PC-9 (cell line): ENCODE data around the gene UFL1. TPM values are rescaled to one million over a fixed set of nuclear protein-coding genes. Genes with fewer than 3 reads are reported as not detected.

Experiments
- BruUV-seq: library from RNA; stranded (reverse); fragments of 400-500 nt; replicated peaks from 2 replicates; lab custom pipeline; 2021; lab: Mats Ljungman, UMichigan
- CTCF ChIA-PET: fragments of 300-600 bp; sonication (Branson Sonifier 250); formaldehyde crosslinking; loops from one replicate; lab custom pipeline; 2022; ENCODE audit warnings: antibody characterized with exemption; lab: Charles Lee
- POLR2A ChIA-PET: fragments of 300-600 bp; sonication (Branson Sonifier 250); formaldehyde crosslinking; loops from one replicate; lab custom pipeline; 2022; ENCODE audit warnings: antibody characterized with exemption; ENCODE audit not compliant: unreplicated experiment; lab: Charles Lee
- DNase-seq, 2 experiments: peaks; one replicate each; pipeline versions ENCODE4 v3.0.0 to v3.0.0-alpha.2; 2015 to 2022; ENCODE audit warnings: mixed read lengths in 1 of 2
- H2AFZ ChIP-seq: fragments of 200-600 bp; sonication (generic); 2 replicates; pipeline ENCODE4 v1.8.1; 2017; ENCODE audit warnings: antibody characterized with exemption
- H3F3A ChIP-seq: fragments of 200-600 bp; sonication (generic); 2 replicates; pipeline ENCODE4 v1.8.1; 2017; ENCODE audit warnings: antibody characterized with exemption, mild to moderate bottlenecking, low read depth; ENCODE audit not compliant: insufficient read depth
- H3K27ac ChIP-seq: fragments of 200-600 bp; sonication (generic); 2 replicates; pipeline ENCODE4 v1.6.1; 2016; ENCODE audit warnings: mixed run types
- H3K27me3 ChIP-seq: fragments of 200-600 bp; sonication (generic); 2 replicates; pipeline ENCODE4 v1.6.1; 2016; ENCODE audit warnings: low read depth, mixed run types; ENCODE audit not compliant: insufficient read depth
- H3K36me3 ChIP-seq: fragments of 200-600 bp; sonication (generic); 2 replicates; pipeline ENCODE4 v1.6.1; 2016; ENCODE audit warnings: low read depth, mixed run types
- H3K4me1 ChIP-seq: fragments of 200-600 bp; sonication (generic); replicated peaks from 2 replicates; pipeline ENCODE4 v1.6.1; 2016; ENCODE audit warnings: mixed run types; ENCODE audit not compliant: insufficient read depth
- H3K4me2 ChIP-seq: fragments of 200-600 bp; sonication (generic); 2 replicates; pipeline ENCODE4 v1.6.1; 2017; ENCODE audit warnings: mixed run types
- H3K4me3 ChIP-seq: fragments of 200-600 bp; sonication (generic); 2 replicates; pipeline ENCODE4 v1.6.1; 2016; ENCODE audit warnings: mixed run types
- H3K79me2 ChIP-seq: fragments of 200-600 bp; sonication (generic); 2 replicates; pipeline ENCODE4 v1.6.1; 2017; ENCODE audit warnings: low read depth, mixed run types
- H3K9me2 ChIP-seq: fragments of 200-600 bp; sonication (generic); 2 replicates; pipeline ENCODE4 v1.8.1; 2017; ENCODE audit warnings: mild to moderate bottlenecking; ENCODE audit not compliant: insufficient read depth
- H3K9me3 ChIP-seq: fragments of 200-600 bp; sonication (generic); 2 replicates; pipeline ENCODE4 v1.8.1; 2016; ENCODE audit warnings: low read depth; ENCODE audit not compliant: insufficient read depth
- H4K20me1 ChIP-seq: fragments of 200-600 bp; sonication (generic); 2 replicates; pipeline ENCODE4 v1.8.1; 2017; ENCODE audit not compliant: insufficient read depth
- EZH2 ChIP-seq: fragments of 200-600 bp; sonication (generic); IDR thresholded peaks from 2 replicates; pipeline ENCODE4 v1.8.0; 2017; ENCODE audit warnings: antibody characterized with exemption, low read depth
- intact Hi-C: fragments of 100-400 bp; cut with micrococcal nuclease; formaldehyde crosslinking; loops from one replicate; pipeline ENCODE4 v1.10.0; 2022; ENCODE audit not compliant: unreplicated experiment
- total RNA-seq: library from RNA; stranded (reverse); gene quantifications from 2 replicates; pipeline ENCODE4 v1.2.3, GENCODE V29; 2021
- TF ChIP-seq, protein P1 (sequence below): fragments of 200-600 bp; sonication (generic); conservative IDR thresholded peaks from 2 replicates; pipeline ENCODE4 v1.6.1; 2017; ENCODE audit warnings: mixed run types, antibody characterized with exemption, mild to moderate bottlenecking, moderate library complexity

Gene UFL1
- total RNA-seq, 1 experiment from 2014 or later = 25.3 TPM

GRCh38 chr6:96491926-96492325, 29.7 kb upstream of the UFL1 start:
- H3K36me3 ChIP-seq = no peaks in the 10 kb centered on the region
- H3K27ac ChIP-seq = no peak overlapping the region
- H3K27me3 ChIP-seq = no peaks in the 10 kb centered on the region
- H4K20me1 ChIP-seq = no peaks in the 10 kb centered on the region
- no peak for DNase-seq
- ChIA-PET POLR2A (no interaction called here), CTCF (no interaction called here)
- H3K4me1 ChIP-seq = no peaks in the 10 kb centered on the region
- no peak overlapping the region for H3K4me2 ChIP-seq
- no TSS peak for BruUV-seq
- peaks cover 9% of the 10 kb centered on the region; the same call in 1 of the 2 replicates for H3K9me3 ChIP-seq
- intact Hi-C loops = no loop called here
- H3K79me2 ChIP-seq = no peaks in the 10 kb centered on the region
- TF ChIP-seq, protein P1, sequence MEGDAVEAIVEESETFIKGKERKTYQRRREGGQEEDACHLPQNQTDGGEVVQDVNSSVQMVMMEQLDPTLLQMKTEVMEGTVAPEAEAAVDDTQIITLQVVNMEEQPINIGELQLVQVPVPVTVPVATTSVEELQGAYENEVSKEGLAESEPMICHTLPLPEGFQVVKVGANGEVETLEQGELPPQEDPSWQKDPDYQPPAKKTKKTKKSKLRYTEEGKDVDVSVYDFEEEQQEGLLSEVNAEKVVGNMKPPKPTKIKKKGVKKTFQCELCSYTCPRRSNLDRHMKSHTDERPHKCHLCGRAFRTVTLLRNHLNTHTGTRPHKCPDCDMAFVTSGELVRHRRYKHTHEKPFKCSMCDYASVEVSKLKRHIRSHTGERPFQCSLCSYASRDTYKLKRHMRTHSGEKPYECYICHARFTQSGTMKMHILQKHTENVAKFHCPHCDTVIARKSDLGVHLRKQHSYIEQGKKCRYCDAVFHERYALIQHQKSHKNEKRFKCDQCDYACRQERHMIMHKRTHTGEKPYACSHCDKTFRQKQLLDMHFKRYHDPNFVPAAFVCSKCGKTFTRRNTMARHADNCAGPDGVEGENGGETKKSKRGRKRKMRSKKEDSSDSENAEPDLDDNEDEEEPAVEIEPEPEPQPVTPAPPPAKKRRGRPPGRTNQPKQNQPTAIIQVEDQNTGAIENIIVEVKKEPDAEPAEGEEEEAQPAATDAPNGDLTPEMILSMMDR = no peak
- TF ChIP-seq EZH2 = no peak
- H3K9me2 ChIP-seq = no peaks in the 10 kb centered on the region
- no peaks in the 10 kb centered on the region for H3F3A ChIP-seq
- no peak overlapping the region for H2AFZ ChIP-seq
- no peak overlapping the region for H3K4me3 ChIP-seq

DNA sequence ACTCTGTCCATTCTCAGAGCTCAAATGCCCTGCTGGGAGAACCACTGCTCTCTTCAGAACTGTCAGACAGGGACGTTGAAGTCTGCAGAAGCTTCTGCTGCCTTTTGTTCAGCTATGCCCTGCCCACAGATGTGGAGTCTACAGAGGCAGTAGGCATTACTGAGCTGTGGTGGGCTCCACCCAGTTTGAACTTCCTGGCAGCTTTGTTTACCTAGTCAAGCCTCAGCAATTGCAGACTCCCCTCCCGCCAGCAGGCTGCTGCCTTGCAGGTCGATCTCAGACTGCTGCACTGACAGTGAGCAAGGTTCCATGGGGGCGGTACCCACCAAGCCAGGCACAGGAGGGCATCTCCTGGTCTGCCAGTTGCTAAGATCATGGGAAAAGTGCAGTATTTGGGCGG, 21.8 kb upstream of the UFL1 start:
- H3K4me1 ChIP-seq = no peaks in the 10 kb centered on the region
- CTCF ChIA-PET = no interaction called here
- H3K9me2 ChIP-seq = no peaks in the 10 kb centered on the region
- no peaks in the 10 kb centered on the region for H3K79me2 ChIP-seq
- no peak overlapping the region for H3K4me2 ChIP-seq
- intact Hi-C loops = no loop called here
- POLR2A ChIA-PET = no interaction called here
- no peak for DNase-seq
- peaks cover 34% of the 10 kb centered on the region; the same call in 1 of the 2 replicates for H3K9me3 ChIP-seq
- H4K20me1 ChIP-seq = no peaks in the 10 kb centered on the region
- BruUV-seq = no TSS peak
- no peaks in the 10 kb centered on the region for H3F3A ChIP-seq
- H2AFZ ChIP-seq = no peak overlapping the region
- no peaks in the 10 kb centered on the region for H3K36me3 ChIP-seq
- H3K4me3 ChIP-seq = no peak overlapping the region
- H3K27me3 ChIP-seq = no peaks in the 10 kb centered on the region
- H3K27ac ChIP-seq = no peak overlapping the region
- TF ChIP-seq, protein P1 = no peak
- no peak for TF ChIP-seq EZH2

- H3K4me2 ChIP-seq = no peak overlapping the region
- intact Hi-C loops = no loop called here
- no peaks in the 10 kb centered on the region for H3K4me1 ChIP-seq
- DNase-seq = no peak
- H3K36me3 ChIP-seq = no peaks in the 10 kb centered on the region
- TF ChIP-seq, protein P1 = no peak
- H3K27ac ChIP-seq = no peak overlapping the region
- CTCF ChIA-PET = no interaction called here
- H3K79me2 ChIP-seq = no peaks in the 10 kb centered on the region
- BruUV-seq = no TSS peak
- H3K9me3 ChIP-seq = peaks cover 26% of the 10 kb centered on the region; the same call in 1 of the 2 replicates
- POLR2A ChIA-PET = no interaction called here
- no peaks in the 10 kb centered on the region for H4K20me1 ChIP-seq
- H3K27me3 ChIP-seq = no peaks in the 10 kb centered on the region
- no peaks in the 10 kb centered on the region; the same call in 1 of the 2 replicates for H3K9me2 ChIP-seq
- H3F3A ChIP-seq = no peaks in the 10 kb centered on the region
- H2AFZ ChIP-seq = no peak overlapping the region
- H3K4me3 ChIP-seq = no peak overlapping the region
These were observed 18.7 kb upstream of the UFL1 start for GRCh38 chr6:96502915-96503314.
